Skin of body (tissue), 2 donors: ENCODE results near the gene TMEM167A. TPM values are rescaled to one million over a fixed set of nuclear protein-coding genes. Genes with fewer than 3 reads are reported as not detected.

Experiments
- DNase-seq: peaks from one replicate; lab custom pipeline; 2025; lab: John Stamatoyannopoulos, UW
- total RNA-seq: library from RNA; depleted of rRNA; stranded (reverse); fragments of >200 nt; gene quantifications from one replicate; pipeline ENCODE4 v1.2.3, GENCODE V29; 2014

The TMEM167A gene, protein sequence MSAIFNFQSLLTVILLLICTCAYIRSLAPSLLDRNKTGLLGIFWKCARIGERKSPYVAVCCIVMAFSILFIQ
- 60.9 TPM for total RNA-seq

DNA sequence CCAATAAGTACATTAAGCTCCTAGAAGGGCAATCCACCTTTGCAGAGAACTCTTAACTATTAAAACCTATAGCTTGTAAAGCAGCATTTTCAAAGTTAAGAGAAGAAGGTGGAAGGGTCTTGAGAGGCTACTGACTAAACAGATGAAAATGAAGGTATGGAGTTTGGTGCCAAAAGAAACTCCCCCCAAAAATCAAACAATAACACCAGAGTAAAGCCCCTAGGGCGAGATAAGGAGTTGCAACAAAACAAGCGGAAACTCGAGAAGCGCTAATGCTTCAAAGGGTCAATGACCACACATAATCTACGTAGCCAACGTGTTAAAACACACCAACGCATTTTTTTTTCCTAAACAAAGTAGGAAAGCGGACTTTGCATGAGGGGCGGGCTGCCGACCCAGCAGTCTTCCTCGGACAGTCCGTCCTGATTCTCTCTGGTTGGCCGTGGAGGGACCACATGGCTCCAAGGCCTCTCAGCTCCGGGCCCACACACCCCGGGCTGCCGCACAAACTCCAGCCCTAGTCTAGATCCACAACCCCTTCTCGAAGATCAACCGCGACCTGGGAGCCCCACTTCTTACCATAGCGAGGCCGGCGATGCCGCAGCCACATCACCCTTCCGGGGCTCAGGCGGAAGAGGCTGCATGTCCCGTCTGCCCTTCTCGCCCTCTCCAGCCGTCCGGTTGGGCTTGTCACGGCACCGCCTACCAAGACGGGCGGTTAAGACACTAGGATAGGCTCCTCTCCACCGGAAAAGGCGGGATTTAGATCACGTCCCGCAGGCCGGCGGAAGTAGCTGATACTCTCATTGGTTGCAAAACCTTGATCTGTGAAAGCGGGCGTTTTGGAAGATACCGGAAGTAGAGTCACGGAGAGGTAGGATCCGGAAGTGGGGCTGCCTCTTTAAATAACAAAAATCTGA, at the start of gene TMEM167A, which contains the start of gene XRCC4:
Gene TMEM167A (minus strand): TSS at position 653 of the 920 bp plus-strand sequence. CDS start 71 bp downstream, at position 582.
Gene XRCC4 (plus strand): TSS at position 806 of the 920 bp plus-strand sequence. CDS start 27,373 bp downstream, outside the sequence.
- peak; percentile 99 for DNase-seq

DNA sequence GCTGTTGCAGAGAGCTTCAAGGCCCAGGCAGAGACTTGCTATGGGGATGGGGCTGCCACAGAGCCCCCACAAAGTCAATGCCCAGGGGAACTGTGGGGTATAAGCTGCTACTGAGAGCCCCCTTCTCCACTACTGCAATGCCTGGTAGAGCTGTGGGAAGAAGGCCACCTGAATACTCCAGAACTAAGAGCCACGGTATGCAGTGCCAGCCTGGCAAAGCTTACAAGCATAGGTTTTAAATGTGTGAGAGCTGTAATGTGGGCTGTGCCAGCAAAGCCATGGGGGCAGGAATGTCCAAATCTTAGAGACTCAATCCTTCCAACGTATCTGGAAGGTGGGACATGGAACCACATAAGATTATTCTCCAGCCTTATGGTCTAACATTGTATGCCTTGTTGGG, 49.3 kb upstream of the TMEM167A start:
- DNase-seq, result no peak

DNA sequence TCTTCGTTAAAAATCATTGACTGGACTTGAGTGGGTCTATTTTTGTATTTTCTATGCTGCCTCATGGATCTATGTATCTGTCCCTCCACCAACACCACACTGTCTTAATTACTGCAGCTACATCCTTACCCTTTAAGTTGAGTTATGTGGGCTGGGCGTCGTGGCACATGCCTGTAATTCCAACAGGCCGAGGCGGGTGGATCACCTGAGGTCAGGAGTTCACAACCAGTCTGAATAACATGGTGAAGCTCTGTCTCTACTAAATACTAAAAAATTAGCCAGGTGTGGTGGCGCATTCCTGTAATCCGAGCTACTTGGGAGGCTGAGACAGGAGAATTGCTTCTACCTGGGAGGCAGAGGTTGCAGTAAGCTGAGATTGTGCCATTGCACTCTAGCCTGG, 48.4 kb upstream of the TMEM167A start:
- no peak for DNase-seq

- no peak for DNase-seq
These were observed 47.4 kb upstream of the TMEM167A start for GRCh38 chr5:83124593-83124992.

GRCh38 chr5:83118976-83119375, 41.8 kb upstream of the TMEM167A start:
- no peak for DNase-seq

- DNase-seq, result no peak
These were observed 41.3 kb upstream of the TMEM167A start for GRCh38 chr5:83118471-83118870.

DNA sequence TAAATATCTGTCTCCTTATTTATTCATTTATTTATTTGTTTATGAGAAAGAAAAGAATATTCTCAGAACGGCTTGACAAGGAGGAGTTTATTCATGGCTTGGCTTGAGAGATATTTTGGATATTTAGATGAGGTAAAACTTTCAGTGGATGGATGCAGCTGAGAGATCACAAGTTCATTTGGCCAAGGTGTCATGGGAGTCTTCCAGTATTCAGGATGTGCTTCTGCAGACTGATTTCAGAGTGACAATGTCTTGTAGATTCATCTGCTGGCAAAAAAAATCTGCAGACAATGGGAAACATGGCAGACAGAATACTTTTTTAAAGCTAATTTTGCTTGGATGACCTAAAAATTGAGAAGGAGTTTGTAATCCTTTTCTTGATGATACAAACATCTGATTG, 38.6 kb upstream of the TMEM167A start:
- no peak for DNase-seq

GRCh38 chr5:83109380-83109779, 32.2 kb upstream of the TMEM167A start:
- DNase-seq, result no peak

- no peak for DNase-seq
These were observed 30.7 kb upstream of the TMEM167A start for GRCh38 chr5:83107692-83108420.

GRCh38 chr5:83104021-83104420, 26.8 kb upstream of the TMEM167A start:
- no peak for DNase-seq

DNA sequence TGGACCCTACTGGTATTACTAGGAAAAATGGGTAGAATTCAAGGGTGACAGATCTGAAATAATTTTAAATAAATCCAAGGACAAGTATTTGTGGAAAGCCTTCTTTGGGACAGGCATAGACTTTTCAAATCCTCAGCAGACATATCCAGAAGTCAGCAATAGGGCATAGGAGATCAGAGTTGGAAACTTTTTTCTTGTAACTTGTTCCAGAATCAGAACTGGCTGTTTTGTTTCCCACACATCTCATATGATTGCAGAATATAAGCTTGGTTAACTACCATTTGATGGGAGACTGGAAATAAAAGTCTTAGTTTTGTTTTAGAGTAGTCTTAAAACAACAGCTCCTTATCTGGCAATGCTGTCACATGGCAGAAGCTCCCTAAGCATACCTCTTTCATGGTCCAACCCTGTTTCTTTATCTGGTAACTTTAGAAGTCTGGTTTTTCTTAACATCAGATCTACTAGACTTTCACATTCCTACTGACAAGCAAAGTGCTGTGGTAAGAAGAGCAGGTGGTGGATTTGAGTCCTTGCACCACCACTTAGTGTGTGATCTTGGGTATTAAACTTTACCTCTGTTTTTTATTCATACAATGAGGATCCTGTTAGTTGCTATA, 25.3 kb upstream of the TMEM167A start:
- DNase-seq, result no peak

GRCh38 chr5:83101514-83101913, 24.3 kb upstream of the TMEM167A start:
- no peak for DNase-seq

DNA sequence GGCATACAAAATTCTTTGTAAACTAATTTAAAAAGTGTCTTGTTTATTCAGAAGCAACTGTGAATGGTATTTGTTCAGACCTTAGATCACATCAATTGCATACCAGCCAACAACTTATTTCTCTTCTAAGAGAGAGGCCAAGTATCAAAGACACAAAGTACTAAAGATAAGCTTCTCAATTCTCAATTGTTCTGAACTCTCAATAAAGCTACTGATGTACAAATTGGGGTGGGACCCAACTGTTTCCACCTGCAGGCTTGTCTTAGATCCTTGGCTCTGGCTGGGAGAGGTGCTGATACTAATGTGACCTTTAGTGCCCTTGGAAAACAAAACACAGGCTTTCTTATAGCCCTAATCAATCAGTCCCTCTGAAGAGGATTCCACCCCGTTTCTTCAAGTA, 22.3 kb upstream of the TMEM167A start:
- no peak for DNase-seq

DNA sequence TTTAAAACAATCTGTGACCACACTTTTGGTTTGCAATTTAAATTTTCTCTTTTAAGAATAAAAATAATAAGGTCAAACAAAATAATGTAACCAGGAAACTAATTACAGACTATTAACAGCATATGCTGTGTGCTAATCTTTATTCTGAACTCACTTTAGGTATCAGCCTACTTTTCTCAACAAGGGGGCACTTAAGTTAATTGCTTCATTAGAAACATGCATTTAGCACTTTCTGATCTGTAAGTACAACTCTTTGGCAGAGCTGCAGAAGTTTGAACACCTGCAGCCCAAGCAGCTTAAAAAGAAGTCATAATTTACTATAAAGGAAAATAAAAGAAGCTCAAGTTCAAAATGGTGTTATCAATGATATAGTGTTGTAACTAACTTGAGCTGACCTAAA, 21.8 kb upstream of the TMEM167A start:
- no peak for DNase-seq

GRCh38 chr5:83097689-83098231, 20.6 kb upstream of the TMEM167A start:
- DNase-seq, result no peak

DNA sequence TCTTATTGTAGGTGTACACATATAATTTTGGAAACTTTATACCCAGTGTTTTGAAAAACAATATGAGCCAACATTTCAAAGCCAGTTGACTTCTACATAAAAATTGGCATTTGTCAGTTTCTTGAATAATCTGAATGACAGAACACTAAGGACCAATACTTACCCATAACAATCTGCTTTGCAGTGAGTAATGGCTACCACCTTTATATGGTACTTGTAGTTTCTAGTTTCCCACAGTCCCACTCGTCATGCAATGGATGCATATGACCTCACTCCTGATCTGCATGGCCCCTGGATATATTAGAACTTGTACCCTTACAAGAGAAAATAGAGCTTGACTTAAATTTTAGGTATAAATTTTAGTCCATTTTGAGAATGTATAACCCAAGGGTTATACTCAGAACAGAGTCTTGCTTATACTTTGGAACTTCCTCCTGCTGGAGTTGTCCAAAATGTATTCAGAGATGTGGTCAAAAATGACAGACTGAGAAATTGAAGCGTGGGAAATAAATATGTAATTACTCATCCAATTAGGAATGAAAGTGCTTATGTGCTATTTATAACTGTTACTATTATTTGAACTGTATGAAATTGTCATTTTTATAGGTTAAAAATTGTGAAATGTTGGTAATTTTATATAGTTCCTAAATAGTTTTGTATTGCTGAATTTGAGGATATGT, 19.6 kb upstream of the TMEM167A start:
- DNase-seq, result no peak

GRCh38 chr5:83095957-83096539, 18.9 kb upstream of the TMEM167A start:
- no peak for DNase-seq

GRCh38 chr5:83095163-83095956, 18.2 kb upstream of the TMEM167A start:
- no peak for DNase-seq

GRCh38 chr5:83093692-83094091, 16.5 kb upstream of the TMEM167A start:
- no peak for DNase-seq

DNA sequence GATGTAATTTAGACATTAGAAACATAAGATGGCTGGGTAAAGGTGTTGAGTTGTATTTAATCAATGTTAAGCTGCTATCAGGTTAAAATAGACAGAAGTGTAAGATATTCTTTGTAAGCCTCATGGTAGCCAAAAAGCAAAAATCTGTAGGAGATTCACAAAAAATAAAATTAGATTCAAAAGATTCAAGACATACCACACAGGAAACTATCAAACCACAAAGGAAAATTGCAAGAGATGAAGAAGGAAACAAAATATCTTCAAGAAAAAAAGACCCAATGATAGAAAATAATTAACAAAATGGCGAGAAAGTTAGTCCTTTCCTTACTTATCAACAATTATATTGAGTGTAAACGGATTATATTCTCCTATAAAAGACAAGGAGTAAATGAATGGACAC, 15.4 kb upstream of the TMEM167A start:
- no peak for DNase-seq
